Activated CD4-positive, alpha-beta T cell treated with anti-CD3 and anti-CD28 coated beads for 36 hours (primary cell): Measurements from ENCODE around the gene CCDC3. TPM values are rescaled to one million over a fixed set of nuclear protein-coding genes. Genes with fewer than 3 reads are reported as not detected.
"Not testable (repeated sequence)": the region's sequence is repeated elsewhere in the genome, so short reads cannot be mapped to it uniquely, and the experiment has no call there.

ENCODE experiments used
- ATAC-seq: fragments of 200-7000 bp; cut with Tn5 transposase; one replicate; pipeline ENCODE4 v1.10.0; 2021; ENCODE audit warnings: mild to moderate bottlenecking, moderate library complexity
- CTCF ChIA-PET: fragments of 350-600 bp; sonication (Branson Sonifier 250); formaldehyde crosslinking; loops from one replicate; lab custom pipeline; 2021; ENCODE audit warnings: antibody characterized with exemption; lab: Charles Lee
- POLR2A ChIA-PET: fragments of 350-600 bp; sonication (Branson Sonifier 250); formaldehyde crosslinking; loops from one replicate; lab custom pipeline; 2021; ENCODE audit warnings: antibody characterized with exemption, inconsistent platforms; lab: Charles Lee
- DNase-seq: peaks from one replicate; pipeline ENCODE4 v3.0.0-alpha.2; 2020
- H3K27ac Mint-ChIP-seq: one replicate; pipeline ENCODE4 v1.8.0; 2021; ENCODE audit warnings: mixed read lengths
- H3K27me3 Mint-ChIP-seq: one replicate; pipeline ENCODE4 v1.8.0; 2021; ENCODE audit warnings: mixed read lengths
- H3K36me3 Mint-ChIP-seq: one replicate; pipeline ENCODE4 v1.8.0; 2021; ENCODE audit warnings: low read depth, mixed read lengths
- H3K4me1 Mint-ChIP-seq: one replicate; pipeline ENCODE4 v1.8.0; 2021; ENCODE audit warnings: mixed read lengths
- H3K4me3 Mint-ChIP-seq: one replicate; pipeline ENCODE4 v1.8.0; 2021; ENCODE audit warnings: mild to moderate bottlenecking, moderate library complexity, mixed read lengths
- H3K9me3 Mint-ChIP-seq: one replicate; pipeline ENCODE4 v1.8.0; 2021; ENCODE audit warnings: low read depth, mixed read lengths
- intact Hi-C, 2 experiments: fragments of 100-400 bp; cut with DNase I in 1 of 2; cut with micrococcal nuclease in 1 of 2; formaldehyde crosslinking; loops; one replicate each; pipeline versions ENCODE4 v1.14.2 to v1.15.1; 2022 to 2024; cut with DNase I, micrococcal nuclease
- total RNA-seq, 2 experiments: library from RNA; stranded (reverse); gene quantifications; one replicate each; pipeline ENCODE4 v1.2.3, GENCODE V29; 2021

The CCDC3 gene
- total RNA-seq, 2 experiments from 2014 or later: 0.14 to 0.18 TPM

DNA sequence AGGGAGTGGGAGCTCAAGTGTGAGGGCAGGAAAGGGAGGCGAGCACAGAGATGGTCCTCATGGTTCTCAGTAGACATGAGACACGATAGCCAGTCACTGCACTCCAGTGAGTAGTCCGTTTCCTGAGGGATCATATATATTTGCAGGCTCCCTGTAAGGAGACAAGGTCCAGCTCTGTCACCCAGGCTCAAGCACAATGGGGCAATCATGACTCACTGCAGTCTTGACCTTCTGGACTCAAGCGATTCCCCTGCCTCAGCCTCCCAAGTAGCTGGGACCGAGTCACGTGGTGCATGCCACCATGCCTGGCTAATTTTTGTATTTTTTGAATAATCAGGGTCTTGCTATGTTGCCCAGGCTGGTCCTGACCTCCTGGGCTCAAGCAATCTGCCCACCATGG lies 116.7 kb downstream of the CCDC3 start:
- no peak for ATAC-seq
- DNase-seq: no peak
- H3K9me3 Mint-ChIP-seq: no peaks in the 10 kb centered on the region
- H3K27me3 Mint-ChIP-seq: peaks cover 14% of the 10 kb centered on the region
- ChIA-PET POLR2A (no interaction called here), CTCF (interaction anchor here (1.0 to 1.3 kb wide), 4 partner anchors 9 to 203 kb away, joined by 3 to 4 read pairs (median 3); no protein-coding TSS in a partner anchor)
- H3K4me3 Mint-ChIP-seq: no peak overlapping the region
- H3K36me3 Mint-ChIP-seq: no peaks in the 10 kb centered on the region
- no peak overlapping the region for H3K27ac Mint-ChIP-seq
- intact Hi-C loops: no loop called here
- H3K4me1 Mint-ChIP-seq: no peaks in the 10 kb centered on the region

DNA sequence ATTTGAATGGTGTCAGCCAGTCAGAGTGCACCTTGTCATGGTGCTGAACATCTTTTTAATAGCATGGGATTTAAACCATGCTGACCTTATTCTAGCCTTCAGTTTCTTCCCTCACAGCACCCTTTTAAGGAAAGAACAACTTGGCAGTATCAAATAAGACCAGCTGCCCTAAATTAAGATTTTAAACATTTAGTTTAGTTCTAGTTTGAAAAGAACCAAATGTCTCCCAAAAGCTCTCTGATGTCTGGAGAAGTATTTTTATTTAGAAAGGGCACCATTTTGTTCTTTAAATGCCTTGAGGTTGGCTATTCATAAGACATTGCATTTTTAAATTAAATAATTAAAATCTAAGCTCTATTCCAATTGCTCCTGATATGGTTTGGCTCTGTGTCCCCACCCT lies 121.1 kb downstream of the CCDC3 start:
- POLR2A ChIA-PET: no interaction called here
- intact Hi-C loops: no loop called here
- no peak overlapping the region for H3K4me3 Mint-ChIP-seq

DNA sequence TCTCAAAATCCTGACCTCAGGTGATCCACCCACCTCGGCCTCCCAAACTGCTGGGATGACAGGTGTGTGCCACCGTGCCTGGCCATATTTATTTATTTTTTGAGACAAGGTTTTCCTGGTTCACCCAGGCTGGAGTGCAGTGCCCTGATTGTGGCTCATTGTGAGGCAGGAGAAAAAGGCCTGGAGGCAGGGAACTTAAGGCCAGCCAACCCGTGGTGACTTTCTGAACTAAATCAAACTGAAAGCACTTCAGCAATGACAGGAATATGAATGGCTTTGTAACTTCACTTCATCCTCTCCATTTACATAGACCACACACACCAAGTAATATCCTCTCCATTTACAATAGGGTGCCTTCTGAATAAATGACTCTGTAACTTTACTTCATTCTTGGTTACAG lies 124.4 kb downstream of the CCDC3 start:
- ATAC-seq (no peak), DNase-seq (no peak)
- Mint-ChIP-seq H3K36me3 (no peaks in the 10 kb centered on the region), H3K9me3 (no peaks in the 10 kb centered on the region), H3K27ac (no peak overlapping the region), H3K4me3 (no peak overlapping the region), H3K27me3 (peaks cover 10% of the 10 kb centered on the region), H3K4me1 (no peaks in the 10 kb centered on the region)
- intact Hi-C loops: no loop called here
- CTCF ChIA-PET: interaction anchor here (0.6 kb wide), 1 partner anchor 84 kb away, joined by 5 read pairs; no protein-coding TSS in a partner anchor
- POLR2A ChIA-PET: no interaction called here

More for the DNA sequence above, 121.1 kb downstream of the CCDC3 start:
- CTCF ChIA-PET: interaction anchor here (1.6 kb wide), 1 partner anchor 21 kb away, joined by 4 read pairs; no protein-coding TSS in a partner anchor
- ATAC-seq: no peak
- Mint-ChIP-seq H3K27me3 (peaks cover 16% of the 10 kb centered on the region), H3K27ac (no peak overlapping the region), H3K9me3 (no peaks in the 10 kb centered on the region), H3K36me3 (no peaks in the 10 kb centered on the region), H3K4me1 (no peaks in the 10 kb centered on the region)
- no peak for DNase-seq

DNA sequence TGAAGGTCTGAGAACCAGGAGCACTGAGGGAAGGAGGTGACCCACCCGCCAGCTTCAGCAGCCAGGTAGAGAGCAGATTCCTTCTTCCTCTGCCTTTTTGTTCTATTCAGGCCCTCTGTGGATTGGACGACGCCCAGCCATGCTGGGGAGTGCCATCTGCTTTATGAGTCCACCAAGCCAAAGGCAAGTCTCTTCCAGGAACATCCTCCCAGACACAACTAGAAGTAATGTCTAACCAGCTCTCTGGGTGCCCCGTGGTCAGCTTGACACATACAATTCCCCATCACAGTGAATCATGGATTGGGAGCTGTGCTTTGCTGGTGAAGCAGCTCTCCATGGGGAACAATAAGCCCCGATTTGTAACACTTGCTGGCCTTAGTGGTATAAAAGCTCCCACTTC lies 125.2 kb downstream of the CCDC3 start:
- POLR2A ChIA-PET: no interaction called here
- CTCF ChIA-PET: interaction anchor here (0.6 to 1.3 kb wide), 3 partner anchors 26 to 1122 kb away, joined by 3 to 5 read pairs (median 5); no protein-coding TSS in a partner anchor
- intact Hi-C loops: no loop called here

DNA sequence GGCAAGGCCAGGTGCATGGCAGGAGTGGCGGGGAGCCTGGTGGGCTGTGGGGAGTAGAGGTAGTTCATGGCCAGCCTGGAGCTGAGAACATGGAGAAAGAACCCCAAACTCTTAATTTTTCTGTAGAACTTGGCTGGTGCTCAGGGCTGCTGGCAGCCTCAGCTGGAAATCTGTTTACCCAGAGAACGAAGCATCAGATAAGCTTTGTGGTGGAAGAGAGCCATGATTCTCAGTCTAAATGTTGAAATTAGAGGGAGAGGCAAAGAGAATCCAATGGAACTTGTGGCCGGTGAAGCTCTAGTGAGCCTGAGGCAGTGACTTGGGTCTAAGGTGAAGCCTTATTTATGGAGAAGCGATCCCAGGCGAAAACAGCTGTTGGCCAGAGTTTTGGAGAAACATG lies 126.4 kb downstream of the CCDC3 start:
- ATAC-seq: no peak
- POLR2A ChIA-PET: no interaction called here
- Mint-ChIP-seq H3K27me3 (peaks cover 4% of the 10 kb centered on the region), H3K4me3 (no peak overlapping the region), H3K9me3 (no peaks in the 10 kb centered on the region), H3K4me1 (no peaks in the 10 kb centered on the region), H3K27ac (no peak overlapping the region), H3K36me3 (no peaks in the 10 kb centered on the region)
- intact Hi-C loops: no loop called here
- no peak for DNase-seq
- CTCF ChIA-PET: interaction anchor here (1.3 kb wide), 1 partner anchor 27 kb away, joined by 5 read pairs; no protein-coding TSS in a partner anchor

More for the DNA sequence above, 125.2 kb downstream of the CCDC3 start:
- DNase-seq: no peak
- Mint-ChIP-seq H3K27me3 (peaks cover 10% of the 10 kb centered on the region), H3K27ac (no peak overlapping the region), H3K4me3 (no peak overlapping the region), H3K36me3 (no peaks in the 10 kb centered on the region), H3K4me1 (no peaks in the 10 kb centered on the region), H3K9me3 (no peaks in the 10 kb centered on the region)
- ATAC-seq: no peak

DNA sequence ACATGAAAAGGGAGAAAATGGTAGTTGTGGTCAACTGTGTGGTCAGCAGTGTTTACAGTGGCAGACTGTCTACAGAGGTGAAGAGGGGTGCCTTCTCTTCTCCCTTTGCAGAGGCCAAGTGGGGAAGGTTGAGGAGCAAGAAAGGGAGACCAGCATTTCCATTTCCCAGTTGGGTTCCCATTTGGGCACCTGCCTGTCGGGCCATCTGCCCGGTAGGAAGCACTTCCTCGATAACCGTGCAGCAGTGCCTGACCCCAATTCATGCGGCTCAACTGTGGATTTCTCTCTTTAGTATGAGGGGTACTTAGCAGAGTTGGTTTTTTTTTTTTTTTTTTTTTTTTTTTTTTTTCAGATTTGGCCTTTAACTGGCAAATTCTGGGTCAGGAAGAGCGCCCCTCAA lies 127.0 kb downstream of the CCDC3 start:
- no peaks in the 10 kb centered on the region for H3K36me3 Mint-ChIP-seq
- no peak for DNase-seq

DNA sequence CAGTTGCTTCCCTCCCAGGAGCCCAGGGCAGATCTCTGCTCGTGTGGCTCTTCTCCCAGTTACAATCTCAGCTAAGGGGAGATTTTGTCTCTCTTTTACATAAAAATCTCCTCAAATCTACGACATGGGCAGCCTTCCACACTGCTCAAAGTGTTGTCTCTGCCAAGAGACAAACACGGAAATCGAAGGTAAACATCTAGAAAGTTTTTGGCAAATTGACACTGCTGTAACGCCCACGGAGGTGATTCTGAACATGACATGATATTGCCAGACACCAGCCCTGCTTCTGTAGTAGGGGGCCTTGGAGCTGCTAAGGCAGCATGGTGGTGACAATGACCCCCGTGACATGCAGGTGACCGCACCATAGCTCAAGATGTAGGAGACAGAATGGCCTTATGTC lies 128.3 kb downstream of the CCDC3 start:
- ATAC-seq: no peak
- DNase-seq: no peak
- Mint-ChIP-seq H3K9me3 (no peaks in the 10 kb centered on the region), H3K4me1 (no peaks in the 10 kb centered on the region), H3K36me3 (no peaks in the 10 kb centered on the region), H3K4me3 (no peak overlapping the region), H3K27me3 (peaks cover 4% of the 10 kb centered on the region), H3K27ac (no peak overlapping the region)
- CTCF ChIA-PET: no interaction called here
- intact Hi-C loops: no loop called here
- POLR2A ChIA-PET: no interaction called here

More for the DNA sequence above, 127.0 kb downstream of the CCDC3 start:
- intact Hi-C loops: no loop called here
- H3K27me3 Mint-ChIP-seq: peaks cover 4% of the 10 kb centered on the region
- ChIA-PET POLR2A (no interaction called here), CTCF (no interaction called here)
- no peaks in the 10 kb centered on the region for H3K9me3 Mint-ChIP-seq
- no peak overlapping the region for H3K4me3 Mint-ChIP-seq
- no peak overlapping the region for H3K27ac Mint-ChIP-seq
- no peak for ATAC-seq
- no peaks in the 10 kb centered on the region for H3K4me1 Mint-ChIP-seq

DNA sequence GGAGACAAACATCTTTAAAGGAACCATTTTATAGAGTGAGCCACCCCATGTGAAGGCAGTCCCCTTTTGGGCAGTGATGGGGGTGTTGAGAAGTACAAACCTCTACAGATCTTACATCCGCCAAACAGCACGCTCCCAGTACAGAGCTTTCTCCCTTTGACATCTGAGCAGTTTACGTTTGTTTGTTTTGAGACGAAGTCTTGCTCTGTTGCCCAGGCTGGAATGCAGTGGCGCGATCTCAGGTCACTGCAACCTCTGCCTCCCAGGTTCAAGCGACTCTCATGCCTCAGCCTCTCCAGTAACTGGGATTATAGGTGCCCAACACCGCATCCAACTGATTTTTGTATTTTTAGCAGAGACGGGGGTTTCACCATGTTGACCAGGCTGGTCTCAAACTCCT lies 128.9 kb downstream of the CCDC3 start:
- ChIA-PET POLR2A (no interaction called here), CTCF (interaction anchor here (0.8 kb wide), 1 partner anchor 168 kb away, joined by 3 read pairs; no protein-coding TSS in a partner anchor)
- Mint-ChIP-seq H3K27me3 (peaks cover 2% of the 10 kb centered on the region), H3K27ac (no peak overlapping the region), H3K4me3 (no peak overlapping the region), H3K9me3 (no peaks in the 10 kb centered on the region), H3K36me3 (no peaks in the 10 kb centered on the region), H3K4me1 (no peaks in the 10 kb centered on the region)
- intact Hi-C loops: no loop called here
- ATAC-seq: no peak
- no peak for DNase-seq

DNA sequence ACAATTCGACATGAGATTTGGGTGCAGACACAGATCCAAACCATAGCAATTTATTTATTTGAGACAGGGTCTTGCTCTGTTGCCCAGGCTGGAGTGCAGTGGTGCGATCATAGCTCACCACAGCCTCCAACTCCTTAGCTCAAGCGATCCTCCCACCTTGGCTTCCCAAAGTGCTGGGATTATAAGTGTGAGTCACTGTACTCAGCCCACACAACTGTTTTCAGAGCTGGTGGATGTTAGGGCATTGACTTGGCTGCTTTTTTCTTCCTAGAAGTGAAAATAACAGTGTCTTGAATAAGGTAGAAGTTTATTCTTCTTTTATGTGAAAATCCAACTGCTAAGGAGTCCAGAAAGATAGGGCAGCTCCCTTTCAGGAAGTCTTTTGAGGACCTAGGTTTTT lies 132.1 kb downstream of the CCDC3 start:
- Mint-ChIP-seq H3K4me1 (no peaks in the 10 kb centered on the region), H3K36me3 (no peaks in the 10 kb centered on the region), H3K9me3 (no peaks in the 10 kb centered on the region), H3K27ac (no peak overlapping the region), H3K4me3 (no peak overlapping the region), H3K27me3 (peaks cover 2% of the 10 kb centered on the region)
- ChIA-PET POLR2A (no interaction called here), CTCF (no interaction called here)
- intact Hi-C loops: no loop called here
- no peak for DNase-seq
- ATAC-seq: no peak

DNA sequence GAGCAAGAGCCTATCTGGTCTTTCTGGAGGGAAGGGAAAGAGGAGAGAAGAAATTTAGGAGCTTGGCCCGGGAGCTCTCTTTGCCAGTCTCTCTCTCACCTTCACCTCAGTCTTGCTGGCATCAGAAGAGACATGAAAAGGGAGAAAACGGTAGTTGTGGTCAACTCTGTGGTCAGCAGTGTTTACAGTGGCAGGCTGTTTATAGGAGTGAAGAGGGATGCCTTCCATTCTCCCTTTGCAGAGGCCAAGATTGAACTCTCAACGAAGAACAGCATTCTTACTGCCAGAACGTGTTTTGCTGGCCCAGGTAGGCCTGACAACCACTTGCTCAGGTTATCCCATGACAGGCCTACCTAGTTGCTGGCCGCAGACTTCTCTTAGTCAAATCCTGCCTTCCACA lies 133.3 kb downstream of the CCDC3 start:
- Mint-ChIP-seq H3K4me1 (no peaks in the 10 kb centered on the region), H3K4me3 (no peak overlapping the region), H3K27ac (no peak overlapping the region), H3K27me3 (no peaks in the 10 kb centered on the region), H3K36me3 (no peaks in the 10 kb centered on the region), H3K9me3 (no peaks in the 10 kb centered on the region)
- POLR2A ChIA-PET: no interaction called here
- DNase-seq (no peak), ATAC-seq (no peak)
- intact Hi-C loops: no loop called here
- CTCF ChIA-PET: interaction anchor here (0.6 kb wide), 1 partner anchor 184 kb away, joined by 3 read pairs; no protein-coding TSS in a partner anchor

DNA sequence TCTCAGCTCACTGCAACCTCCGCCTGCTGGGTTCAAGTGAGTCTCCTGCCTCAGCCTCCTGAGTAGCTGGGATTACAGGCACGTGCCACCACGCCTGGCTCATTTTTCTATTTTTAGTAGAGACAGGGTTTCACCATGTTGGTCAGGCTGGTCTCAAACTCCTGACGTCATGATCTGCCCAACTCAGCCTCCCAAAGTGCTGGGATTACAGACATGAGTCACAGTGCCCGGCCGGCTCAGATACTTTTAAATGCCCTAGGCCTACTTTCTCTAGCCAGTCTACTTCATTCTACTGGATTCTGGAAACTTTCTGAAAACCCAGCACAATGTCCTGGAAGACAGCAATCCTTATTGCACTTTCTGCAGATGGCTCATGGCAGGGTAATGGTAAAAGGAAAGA lies 136.0 kb downstream of the CCDC3 start:
- DNase-seq, CTCF ChIA-PET, POLR2A ChIA-PET, H3K27ac Mint-ChIP-seq, intact Hi-C loops, ATAC-seq, H3K9me3 Mint-ChIP-seq, H3K36me3 Mint-ChIP-seq, H3K4me3 Mint-ChIP-seq, H3K4me1 Mint-ChIP-seq, H3K27me3 Mint-ChIP-seq: not testable (repeated sequence)

DNA sequence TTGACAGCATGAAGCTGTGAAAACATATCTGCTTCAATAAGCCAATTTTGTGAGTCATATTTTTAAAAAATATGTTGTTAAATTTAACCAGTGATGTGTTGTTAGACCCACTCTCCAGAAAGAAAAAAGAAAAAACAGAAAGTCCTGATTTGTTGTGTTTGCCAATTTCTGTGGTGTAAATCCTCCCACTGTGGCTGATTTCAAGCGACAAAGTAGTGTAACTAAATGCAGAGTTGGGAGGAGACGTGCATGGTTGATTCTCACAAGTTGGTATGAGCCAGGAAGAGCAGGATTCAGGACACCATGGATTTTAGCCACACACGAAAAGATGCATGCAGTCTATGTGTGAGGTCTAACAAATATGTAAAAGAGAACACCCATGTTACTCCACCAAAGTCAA lies 139.1 kb downstream of the CCDC3 start:
- ChIA-PET CTCF (no interaction called here), POLR2A (no interaction called here)
- Mint-ChIP-seq H3K27me3 (peaks cover 8% of the 10 kb centered on the region), H3K4me1 (no peaks in the 10 kb centered on the region), H3K9me3 (no peaks in the 10 kb centered on the region), H3K36me3 (no peaks in the 10 kb centered on the region), H3K4me3 (no peak overlapping the region), H3K27ac (no peak overlapping the region)
- DNase-seq (no peak), ATAC-seq (no peak)
- intact Hi-C loops: no loop called here
